Colon (tissue), 2 donors: Measurements from ENCODE around the gene LANCL1.
A peak's percentile ranks its signal among the peaks of the same experiment; 100 is the strongest.

Experiments used
- FAIRE-seq: peaks from 2 replicates; lab custom pipeline; 2012; peaks lifted over from hg19 to GRCh38; lab: Jason Lieb, UNC
- donor health status: control.
- donor health status: control.

Gene LANCL1, protein sequence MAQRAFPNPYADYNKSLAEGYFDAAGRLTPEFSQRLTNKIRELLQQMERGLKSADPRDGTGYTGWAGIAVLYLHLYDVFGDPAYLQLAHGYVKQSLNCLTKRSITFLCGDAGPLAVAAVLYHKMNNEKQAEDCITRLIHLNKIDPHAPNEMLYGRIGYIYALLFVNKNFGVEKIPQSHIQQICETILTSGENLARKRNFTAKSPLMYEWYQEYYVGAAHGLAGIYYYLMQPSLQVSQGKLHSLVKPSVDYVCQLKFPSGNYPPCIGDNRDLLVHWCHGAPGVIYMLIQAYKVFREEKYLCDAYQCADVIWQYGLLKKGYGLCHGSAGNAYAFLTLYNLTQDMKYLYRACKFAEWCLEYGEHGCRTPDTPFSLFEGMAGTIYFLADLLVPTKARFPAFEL

DNA sequence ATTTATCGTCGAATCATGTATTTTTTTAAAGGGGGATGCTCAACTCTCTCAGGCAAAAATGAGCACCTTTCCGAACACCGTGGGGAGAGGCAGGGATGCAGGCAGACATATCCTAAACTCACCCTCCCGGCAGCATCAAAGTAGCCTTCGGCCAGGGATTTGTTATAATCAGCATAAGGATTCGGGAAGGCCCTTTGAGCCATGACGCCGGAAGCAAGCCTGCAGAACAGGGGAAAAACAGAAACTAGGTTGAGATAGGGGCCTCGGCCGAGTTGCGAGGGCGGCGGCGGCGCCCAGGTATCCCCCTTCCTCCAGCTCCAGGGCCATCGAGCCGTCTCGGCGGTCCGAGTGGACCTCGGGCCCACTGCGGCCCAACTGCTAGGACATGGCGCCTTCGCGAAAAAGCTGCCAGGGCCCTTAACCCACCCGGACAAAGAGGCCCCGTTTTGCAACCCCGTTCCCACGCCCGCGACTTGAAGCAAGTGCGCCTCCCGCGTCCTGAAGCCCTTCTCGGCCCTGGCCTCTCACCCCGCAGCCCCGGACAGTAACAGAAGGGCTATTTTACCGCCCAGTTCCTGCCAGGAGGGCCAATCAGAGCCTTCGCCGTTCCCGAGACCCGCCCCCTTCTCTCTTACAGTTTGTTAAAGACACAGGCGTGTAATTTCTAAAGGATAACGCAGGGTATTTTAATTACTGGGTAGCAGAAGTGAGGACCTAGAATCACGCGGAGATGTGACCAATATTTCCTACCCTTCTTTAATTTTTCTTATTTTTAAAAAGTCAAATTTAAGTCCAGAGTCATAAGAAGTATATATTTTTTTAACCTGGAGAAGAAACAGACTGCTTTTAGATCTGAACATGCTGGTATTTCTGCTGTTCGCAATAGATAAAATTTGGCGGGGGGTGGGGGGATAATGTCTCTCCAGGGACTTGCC lies at the start of gene LANCL1:
Gene LANCL1, minus strand, starts transcription at position 566 of the 935 bp plus-strand sequence. Its CDS starts 363 bp downstream, at position 203.
- FAIRE-seq, result no peak

DNA sequence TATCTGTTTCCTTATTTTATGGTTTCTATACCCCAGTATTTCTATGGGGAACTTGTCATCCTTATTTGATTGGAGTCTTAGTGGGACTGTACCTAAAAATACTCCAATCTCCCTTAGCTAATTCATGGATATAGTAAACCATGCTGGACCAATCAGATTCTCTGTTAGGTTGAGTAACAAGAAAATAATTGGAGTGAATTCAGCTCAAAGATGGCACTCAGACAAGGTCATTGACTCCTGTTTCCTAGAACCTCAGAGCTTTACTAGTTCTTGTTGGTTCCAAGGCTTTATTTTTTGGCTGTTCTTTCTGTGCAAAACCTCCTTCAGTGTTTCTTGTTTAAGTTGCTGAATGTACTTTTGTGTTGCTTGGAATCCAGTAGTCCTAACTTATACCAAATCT lies 48.0 kb upstream of the LANCL1 start:
- no peak for FAIRE-seq

DNA sequence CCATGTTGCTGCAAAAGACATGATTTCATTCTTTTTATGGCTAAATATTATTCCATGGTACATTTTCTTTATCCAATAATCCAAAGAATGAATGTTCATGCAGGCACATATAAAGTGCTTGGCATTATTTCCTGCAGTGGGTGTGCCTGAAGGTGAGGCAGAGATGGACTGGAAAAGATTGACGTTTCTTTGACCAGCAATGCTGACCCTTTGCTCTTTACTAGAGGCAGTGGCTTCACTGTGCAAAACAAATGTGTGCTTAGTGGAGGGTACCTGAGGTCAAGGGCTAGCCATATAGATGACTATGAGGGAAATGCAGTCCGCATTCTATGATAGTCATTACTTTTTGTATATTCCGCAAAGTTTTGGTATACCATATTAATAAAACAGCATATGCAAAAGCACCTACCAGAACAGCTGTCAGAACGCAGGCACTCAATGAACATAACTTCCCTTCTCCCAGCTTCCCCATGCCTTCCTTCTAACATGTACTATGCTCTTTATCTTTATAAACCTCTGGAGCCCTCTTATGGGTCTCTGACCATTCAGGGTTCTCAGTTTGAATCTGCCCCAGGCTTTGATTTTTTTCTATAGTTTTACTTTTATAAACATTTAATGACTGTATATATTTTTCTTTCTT lies 47.2 kb upstream of the LANCL1 start:
- FAIRE-seq, result no peak

DNA sequence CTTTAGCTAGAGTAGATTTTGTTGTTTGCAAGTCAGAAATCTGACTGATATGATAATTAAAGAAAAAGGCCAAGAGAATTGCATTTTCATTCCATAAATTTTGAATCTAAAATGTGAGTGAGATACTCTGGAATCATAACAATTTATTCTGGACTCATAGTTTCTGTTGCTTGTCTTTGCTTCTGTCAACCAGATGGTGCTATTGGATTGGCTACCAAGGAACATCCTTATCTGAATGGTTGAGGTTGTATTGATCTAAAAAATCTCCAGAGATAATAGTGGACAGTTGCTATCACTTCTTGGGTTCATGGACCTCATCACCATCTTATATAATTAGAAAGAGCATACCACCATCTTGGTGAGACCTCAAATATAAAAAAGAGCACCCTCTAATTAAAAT lies 45.8 kb upstream of the LANCL1 start:
- FAIRE-seq, result no peak

DNA sequence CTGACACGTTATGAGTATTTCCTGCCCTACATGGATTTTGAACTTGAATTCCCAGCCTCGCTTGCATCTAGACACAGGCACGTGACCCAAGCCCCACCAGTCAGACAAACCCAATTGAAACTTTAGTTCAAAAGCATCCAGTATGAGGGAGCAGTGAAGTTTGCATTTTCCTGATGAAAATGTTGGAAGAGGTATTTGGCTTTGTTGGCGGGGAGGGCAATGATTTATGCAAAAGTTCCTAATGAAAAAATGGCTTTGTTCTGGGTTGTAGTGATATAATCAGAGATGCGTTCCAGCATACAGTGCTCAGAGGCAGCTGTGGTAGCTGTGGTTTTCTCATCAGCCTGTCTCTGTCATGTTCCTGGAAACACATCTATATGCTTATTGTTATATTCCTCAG lies 43.0 kb upstream of the LANCL1 start:
- FAIRE-seq, result no peak

DNA sequence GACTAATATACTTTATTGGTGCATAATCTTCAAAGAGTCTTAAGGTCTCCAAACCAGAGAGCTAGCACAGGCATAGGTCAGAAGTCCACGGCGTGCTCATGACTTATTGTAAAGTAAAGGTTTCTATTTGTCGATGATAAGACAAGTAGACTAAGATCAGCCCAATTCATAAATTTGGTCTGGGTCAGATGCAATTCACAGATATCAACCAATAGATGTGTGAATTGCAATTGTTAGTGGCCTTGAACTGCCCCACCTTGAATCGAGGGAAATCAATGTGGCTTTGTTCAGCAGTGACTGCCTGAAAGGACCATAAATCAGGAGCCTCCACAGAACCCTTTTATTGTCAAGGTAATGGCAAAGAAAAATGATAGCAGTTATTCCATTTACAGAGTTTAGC lies 40.7 kb upstream of the LANCL1 start:
- no peak for FAIRE-seq

DNA sequence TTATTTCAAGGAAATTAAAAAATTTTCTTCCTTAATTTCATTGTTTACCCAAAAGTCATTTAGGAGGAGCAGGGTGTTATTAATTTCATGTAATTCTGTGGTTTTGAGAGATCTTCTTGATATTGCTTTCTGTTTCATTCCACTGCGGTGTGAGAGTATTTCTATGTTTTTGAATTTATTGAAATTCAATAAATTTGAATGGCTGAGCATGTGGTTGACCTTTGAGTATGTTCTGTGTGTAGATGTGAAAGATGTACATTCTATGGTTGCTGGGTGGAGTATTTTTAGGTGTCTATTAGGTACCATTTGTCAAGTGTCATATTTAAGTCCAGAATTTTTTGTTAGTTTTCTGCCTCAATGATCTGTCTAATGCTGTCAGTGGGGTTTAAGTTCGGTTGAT lies 39.4 kb upstream of the LANCL1 start:
- FAIRE-seq, result no peak

DNA sequence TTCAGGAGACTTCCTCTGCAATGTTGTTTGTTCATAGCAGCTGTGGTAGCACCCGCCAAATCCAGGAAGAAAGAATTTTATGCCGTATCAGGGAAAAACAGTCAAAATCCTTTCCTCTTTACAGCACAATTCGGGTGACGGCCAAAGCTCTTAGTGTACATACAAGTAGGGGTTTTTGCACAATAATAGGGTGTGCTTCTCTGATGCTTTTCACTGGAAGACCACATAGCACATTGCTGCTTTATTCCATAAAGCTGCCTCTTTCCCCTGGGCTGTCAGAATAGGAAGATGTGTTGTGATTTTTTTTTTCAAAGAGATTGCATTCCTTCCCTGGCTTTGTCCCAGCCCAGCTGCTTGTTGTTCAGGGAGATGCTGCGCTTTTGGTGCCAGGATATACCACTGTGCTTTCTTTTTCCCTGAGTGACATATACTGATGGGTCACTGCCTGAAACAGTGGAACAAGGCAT lies 27.2 kb upstream of the LANCL1 start:
- FAIRE-seq, result no peak

DNA sequence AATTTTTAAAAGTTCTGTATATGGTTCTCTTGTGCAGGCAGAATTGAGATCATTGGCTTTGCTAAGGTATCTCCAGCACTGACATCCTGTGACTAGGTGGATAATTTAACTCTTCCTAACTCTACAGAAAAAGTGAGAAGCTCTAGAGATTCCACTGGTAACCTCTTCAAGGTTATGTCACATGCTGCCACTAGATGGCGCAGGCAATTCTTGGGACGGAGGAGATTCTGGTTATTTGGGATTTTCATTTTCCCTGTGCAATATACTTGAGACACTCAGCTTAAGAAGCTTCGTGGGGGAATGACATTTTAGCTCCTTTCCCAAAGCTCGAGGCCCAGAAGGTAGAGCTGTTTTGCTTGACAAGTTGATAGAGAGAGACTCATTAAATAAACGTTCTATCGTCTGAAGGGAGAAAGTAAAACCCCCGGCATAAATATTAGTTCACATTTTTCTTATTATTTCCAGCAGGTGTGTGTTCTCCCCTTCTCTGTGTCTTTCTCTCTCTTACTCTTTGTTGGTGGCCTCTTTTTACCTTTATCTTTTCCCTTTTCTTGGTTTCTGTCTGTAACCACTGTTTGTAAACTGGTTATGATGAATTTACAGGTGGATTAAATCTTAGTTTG lies 26.6 kb upstream of the LANCL1 start:
- no peak for FAIRE-seq

DNA sequence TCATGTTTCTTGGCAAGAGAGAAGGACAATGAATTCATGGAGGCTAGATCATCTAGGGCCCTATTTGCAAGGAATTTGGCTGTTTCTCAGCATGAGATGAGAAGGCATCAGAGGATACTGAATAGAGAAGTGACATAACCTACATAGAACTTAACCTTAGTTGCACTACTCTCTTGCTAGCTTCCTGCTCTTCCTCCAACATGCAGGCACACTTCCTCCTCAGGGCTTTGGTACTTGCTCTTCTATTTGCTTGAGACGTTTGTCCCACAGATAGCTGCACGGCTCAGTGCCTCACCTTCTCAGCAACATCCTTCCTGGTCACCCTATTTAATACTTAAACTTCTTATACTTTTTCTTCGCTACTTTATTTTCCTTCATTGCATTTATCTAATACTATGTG lies 20.0 kb upstream of the LANCL1 start:
- FAIRE-seq, result no peak

DNA sequence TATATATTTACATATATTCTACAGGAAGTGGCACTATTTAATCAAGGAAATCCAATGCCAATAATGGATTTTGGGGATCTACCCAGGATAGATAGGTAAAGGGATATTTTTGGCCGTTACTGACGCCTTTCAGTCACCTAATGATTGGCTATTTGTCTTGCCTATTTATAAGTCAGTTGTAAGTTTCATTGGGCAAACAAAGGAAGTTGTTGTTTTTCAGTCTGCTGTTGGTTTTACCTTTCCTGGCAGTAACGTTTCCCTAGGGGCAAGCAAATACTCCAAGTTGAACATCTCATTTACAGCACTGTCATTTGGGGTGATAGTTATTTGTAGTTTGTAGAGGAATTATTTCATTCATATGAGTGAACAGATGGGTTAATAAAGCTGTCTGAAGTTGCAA lies 17.0 kb upstream of the LANCL1 start:
- FAIRE-seq, result no peak

DNA sequence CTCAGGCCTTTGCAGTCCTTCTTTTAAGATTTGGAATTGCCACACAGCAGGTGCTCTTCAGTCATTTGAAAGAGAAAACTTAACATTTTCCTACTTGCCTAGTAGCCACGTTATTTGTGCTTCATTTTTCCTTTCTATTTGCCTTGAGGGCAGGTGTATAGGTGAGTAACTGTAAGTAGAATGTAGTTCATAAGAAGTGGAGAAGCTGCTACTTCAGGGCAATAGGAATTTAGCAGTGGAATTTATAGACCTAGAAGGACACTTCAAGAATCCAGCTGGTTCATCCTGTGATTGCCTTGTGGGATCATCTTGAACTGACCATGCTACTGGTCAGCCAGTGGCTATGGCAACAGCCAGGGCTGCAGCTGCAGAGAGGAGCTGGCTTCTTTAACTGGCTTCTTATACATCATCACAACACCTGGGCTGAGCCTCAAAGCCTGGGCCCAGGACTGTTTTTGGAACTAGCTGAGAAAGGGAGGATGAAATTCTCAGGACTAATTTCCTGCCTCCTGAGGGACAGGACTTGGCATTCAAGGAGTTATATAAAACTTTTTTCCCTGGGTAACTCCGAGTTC lies 5.1 kb upstream of the LANCL1 start:
- no peak for FAIRE-seq

DNA sequence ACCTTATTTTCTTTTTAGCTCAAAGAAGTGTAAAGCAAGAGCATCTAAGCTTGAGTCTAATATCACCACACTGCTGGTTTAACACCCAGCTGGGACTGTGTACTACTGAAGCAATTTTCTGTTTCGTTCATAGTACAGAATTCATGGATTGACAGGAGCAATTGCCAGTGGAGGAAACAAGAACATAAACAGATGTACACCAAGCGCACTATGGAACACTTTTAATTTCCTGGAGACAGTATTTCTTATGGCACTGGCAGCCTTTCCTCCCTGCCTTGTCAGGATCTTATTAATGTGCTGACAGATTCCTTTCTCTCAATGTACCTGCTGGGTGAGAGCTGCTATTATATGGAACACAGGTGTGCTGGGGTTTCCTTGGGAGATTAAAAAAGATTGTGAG lies 4.2 kb upstream of the LANCL1 start:
- no peak for FAIRE-seq

DNA sequence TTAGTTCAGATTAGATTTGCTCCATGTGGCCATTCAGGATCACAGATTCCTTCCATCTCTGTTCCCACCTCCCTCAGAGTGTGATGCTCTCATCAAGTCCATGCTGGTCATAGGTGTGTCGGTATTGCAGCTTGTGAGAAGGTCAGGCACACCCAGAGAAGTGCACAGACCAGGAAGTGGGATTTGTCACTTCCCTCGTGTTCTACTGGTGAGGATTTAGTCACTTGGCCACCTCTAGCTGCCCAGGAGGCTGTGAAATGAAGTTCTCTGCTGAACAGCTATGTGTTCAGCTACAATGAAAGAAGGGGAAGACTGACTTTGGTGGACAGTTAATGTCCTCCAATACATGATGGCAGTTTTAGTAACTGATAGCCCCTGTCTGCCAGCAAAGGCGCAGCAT lies 3.5 kb upstream of the LANCL1 start:
- FAIRE-seq, result no peak

DNA sequence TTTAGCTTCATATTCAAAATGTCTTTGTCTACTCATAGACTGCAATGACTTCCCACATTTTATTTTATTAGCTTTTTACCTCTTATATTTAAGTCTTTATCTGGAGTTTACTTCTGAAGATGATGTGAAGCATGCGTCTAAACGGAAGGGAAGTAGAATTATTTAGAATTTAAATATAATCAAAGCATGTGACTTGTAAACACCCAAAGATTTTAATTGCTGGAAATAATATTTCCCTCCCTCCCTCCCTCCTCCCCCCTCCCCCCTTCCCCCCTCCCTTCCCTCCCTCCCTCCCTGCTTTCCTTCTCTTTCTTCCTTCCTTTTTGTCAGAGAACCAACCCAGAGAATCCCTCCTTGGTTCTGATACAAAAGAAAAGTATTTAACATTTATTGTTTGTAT lies 2.1 kb upstream of the LANCL1 start:
- no peak for FAIRE-seq

DNA sequence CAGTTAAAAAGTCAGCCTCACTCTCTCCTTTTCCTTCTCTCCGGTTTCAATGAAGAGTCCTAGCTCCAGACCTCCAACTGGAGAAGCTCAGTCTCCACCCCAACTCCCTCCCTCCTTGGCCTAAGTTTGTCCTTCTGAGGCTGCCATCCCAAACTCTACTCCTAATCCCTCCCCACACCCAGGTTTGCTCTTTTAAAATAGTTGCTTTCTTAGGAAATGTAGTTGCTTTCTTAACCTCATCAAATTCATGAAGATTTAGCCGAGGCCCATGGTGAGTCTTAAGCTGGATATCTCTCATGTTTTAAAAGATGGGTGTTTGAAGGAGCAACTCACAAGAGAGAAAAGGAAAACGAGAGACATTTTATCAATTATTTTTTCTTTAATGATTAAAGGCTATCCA lies 937 bp upstream of the LANCL1 start:
- no peak for FAIRE-seq

DNA sequence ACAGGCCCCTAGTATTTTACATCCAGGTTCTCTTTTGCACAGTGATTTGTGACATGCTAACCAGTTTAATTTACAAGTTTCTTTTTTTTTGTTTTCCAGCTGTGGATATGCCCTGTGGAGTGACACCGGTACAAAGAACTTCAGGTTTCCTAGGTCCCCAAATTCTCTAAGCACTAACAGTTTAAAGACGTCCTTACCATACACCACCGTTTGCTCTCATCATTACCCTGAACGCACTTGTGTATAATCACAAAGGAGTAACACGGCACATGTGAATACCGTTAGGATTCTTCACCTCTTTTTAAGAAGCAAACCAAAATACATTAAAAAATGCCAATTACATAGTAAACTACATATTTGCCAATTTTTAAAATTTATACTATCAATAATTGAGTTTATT lies 853 bp downstream of the LANCL1 start:
- FAIRE-seq, result peak; percentile 21

DNA sequence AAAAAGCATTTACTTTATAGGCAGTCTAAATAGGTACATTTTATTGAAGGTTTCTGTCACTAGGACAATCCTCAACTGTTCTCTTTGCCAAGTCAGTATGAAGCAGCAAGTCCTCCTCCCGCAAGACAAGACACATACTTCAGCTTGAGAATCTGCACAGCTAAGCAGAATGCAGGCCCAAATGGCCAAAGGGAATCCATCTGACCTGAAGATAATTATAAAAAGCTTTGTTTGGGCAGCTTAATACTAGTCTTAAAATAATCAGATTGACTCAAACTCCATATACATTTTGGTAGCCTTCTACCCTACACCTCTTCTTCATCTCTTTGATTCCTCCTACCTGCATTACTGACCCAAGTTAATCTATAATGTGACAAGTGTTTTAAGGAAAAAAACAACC lies 1.8 kb downstream of the LANCL1 start:
- no peak for FAIRE-seq

DNA sequence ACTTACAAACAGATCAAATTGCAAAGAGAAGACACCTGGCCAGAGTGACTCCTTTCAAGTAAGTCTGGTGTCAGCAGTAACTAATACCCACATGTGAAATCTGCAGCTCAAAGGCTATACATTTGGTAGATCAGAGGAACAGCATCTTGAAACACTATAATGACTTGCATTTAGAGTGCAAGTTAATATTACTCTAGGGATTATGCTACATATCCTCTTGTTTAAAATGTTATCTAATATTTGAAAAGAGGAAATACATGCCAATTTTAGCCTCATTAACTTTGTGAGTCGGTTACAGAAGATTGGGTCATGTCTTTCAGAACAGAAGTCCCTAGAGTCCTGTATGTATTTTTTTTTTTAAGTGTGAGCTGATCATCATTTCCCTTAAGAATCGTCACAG lies 15.2 kb downstream of the LANCL1 start:
- no peak for FAIRE-seq

DNA sequence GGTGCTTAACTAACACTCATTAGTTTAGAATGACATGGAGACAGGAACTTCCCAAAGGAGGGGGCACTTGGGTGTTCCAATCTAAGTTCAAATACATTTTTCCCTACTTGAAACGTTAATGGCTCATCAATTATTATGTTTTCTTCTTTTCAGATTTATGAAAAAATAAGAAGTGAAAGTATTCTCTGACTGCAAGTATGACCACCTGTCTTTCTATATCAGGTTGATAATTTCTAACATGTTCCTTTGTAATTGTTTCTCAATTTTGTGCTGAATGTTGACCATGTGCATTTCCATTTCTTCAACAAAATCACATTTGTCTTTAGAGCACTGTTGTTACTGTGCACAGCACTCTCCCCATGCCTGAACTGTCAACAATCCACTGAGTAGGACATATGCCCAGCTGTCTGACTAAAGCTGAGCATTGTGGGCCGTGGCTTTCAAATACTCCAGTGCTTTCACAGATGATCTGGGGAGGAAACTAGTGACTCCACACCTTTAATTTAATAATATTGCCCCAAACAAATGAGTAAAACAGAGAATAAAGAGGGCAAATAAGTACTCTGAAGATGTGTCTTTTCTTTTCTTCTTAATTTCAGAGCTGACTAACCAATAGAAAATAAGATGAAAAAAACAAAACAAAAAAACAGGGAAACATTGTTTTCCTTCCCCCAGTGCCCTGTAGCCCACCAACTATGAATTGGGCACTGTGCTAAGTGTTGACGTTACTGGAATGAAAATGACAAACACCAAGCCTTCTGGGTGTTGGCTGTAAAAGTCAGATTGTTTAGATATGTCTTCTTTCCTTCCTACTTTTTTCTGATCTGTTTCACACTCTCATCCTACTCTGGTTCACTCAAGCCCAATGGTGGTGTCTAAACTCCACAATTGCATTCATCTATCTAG lies 16.0 kb downstream of the LANCL1 start:
- FAIRE-seq, result no peak

DNA sequence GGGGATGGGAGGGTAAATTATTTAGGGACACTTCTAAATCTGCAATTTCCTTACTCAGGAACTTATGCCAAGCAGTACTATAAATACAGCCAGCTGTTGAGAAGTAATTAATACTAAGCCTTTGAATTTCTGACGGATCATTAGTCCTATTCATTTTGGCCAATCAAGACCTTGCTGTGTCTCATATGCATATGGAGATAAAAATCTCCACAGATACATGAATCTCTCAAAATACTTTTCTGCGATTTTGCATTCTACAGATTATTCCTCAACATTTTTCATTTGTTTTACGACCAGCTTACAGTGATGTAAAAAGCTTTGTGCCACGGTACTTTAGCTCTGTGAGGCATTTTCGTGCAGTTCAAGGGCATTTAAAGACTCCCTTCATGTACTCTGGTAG lies 16.7 kb downstream of the LANCL1 start:
- no peak for FAIRE-seq
